BLaER1 treated with 17β-estradiol and CSF1 and Interleukin-3, amounts not matched to agents 10 nM and 100 nM (cell line): ENCODE data around the gene MGST2.

Source experiments
- H3K27ac ChIP-seq, 11 experiments: shearing (Covaris generic); formaldehyde crosslinking; 2 replicates each; pipeline ENCODE4 v1.8.1; 2022
- H3K27me3 ChIP-seq, 11 experiments: shearing (Covaris generic); formaldehyde crosslinking; 2 replicates each; pipeline ENCODE4 v1.8.1; 2022
- H3K36me3 ChIP-seq, 11 experiments: shearing (Covaris generic); formaldehyde crosslinking; 2 replicates each; pipeline ENCODE4 v1.8.1; 2022
- H3K4me1 ChIP-seq, 10 experiments: shearing (Covaris generic); formaldehyde crosslinking; 2 replicates each; pipeline ENCODE4 v1.8.1; 2022
- H3K4me2 ChIP-seq, 11 experiments: shearing (Covaris generic); formaldehyde crosslinking; 2 replicates each; pipeline ENCODE4 v1.8.1; 2022
- H3K4me3 ChIP-seq, 10 experiments: shearing (Covaris generic); formaldehyde crosslinking; 2 replicates each; pipeline ENCODE4 v1.8.1; 2022
- H3K9ac ChIP-seq, 11 experiments: shearing (Covaris generic); formaldehyde crosslinking; 2 replicates each; pipeline ENCODE4 v1.8.1; 2022
- H3K9me3 ChIP-seq, 11 experiments: shearing (Covaris generic); formaldehyde crosslinking; replicated peaks in 1 of 11; 2 replicates each; pipeline ENCODE4 v1.8.1; 2022
- H4K20me1 ChIP-seq, 11 experiments: shearing (Covaris generic); formaldehyde crosslinking; 2 replicates each; pipeline ENCODE4 v1.8.1; 2022
- Cebpa-rat ChIP-seq, 11 experiments: shearing (Covaris generic); IDR thresholded peaks; 2 replicates each; pipeline ENCODE4 v1.8.1; 2022

Gene MGST2

GRCh38 chr4:139672732-139673131 is 7.1 kb downstream of the MGST2 start:
- Histone ChIP-seq H3K27me3 (no peaks in the 10 kb centered on the region), H3K9ac (no peak overlapping the region), H3K4me3 (no peak overlapping the region), H3K9me3 (0 out of 22 replicates have a peak, but pooled peaks cover 0 to 4% (median 0%) of the 10 kb centered on the region in 11 experiments), H4K20me1 (0 out of 22 replicates have a peak, but pooled peaks cover 0 to 4% (median 0%) of the 10 kb centered on the region in 11 experiments), H3K36me3 (no peaks in the 10 kb centered on the region), H3K4me2 (no peak overlapping the region), H3K4me1 (peaks cover 0 to 28% (median 16%) of the 10 kb centered on the region in 10 experiments; a peak in 16 of 20 replicates), H3K27ac (no peak overlapping the region)
- no peak for TF ChIP-seq Cebpa-rat (IDR thresholded peaks at IDR 0.05)

GRCh38 chr4:139674875-139675550 is 9.4 kb downstream of the MGST2 start:
- TF ChIP-seq Cebpa-rat (IDR thresholded peaks at IDR 0.05): no peak
- Histone ChIP-seq H3K27ac (peak overlapping the region in 5 of 11 experiments; percentile 20 to 61 (median 38); a peak in 8 of 22 replicates), H3K36me3 (peaks cover 0 to 13% (median 4%) of the 10 kb centered on the region in 11 experiments; a peak in 5 of 22 replicates), H4K20me1 (0 out of 22 replicates have a peak, but pooled peaks cover 0 to 4% (median 0%) of the 10 kb centered on the region in 11 experiments), H3K9me3 (peaks cover 0 to 6% (median 0%) of the 10 kb centered on the region in 11 experiments; a peak in 2 of 22 replicates), H3K27me3 (no peaks in the 10 kb centered on the region), H3K9ac (no peak overlapping the region), H3K4me1 (peaks cover 0 to 28% (median 16%) of the 10 kb centered on the region in 10 experiments; a peak in 16 of 20 replicates), H3K4me2 (peak overlapping the region in 9 of 11 experiments; percentile 5 to 84 (median 60); a peak in 16 of 22 replicates), H3K4me3 (no peak overlapping the region)

- Histone ChIP-seq H3K4me2 (peak overlapping the region in 9 of 11 experiments; percentile 5 to 84 (median 49); a peak in 16 of 22 replicates), H3K36me3 (peaks cover 0 to 13% (median 4%) of the 10 kb centered on the region in 11 experiments; a peak in 5 of 22 replicates), H3K9ac (no peak overlapping the region), H3K27me3 (no peaks in the 10 kb centered on the region), H3K27ac (peak overlapping the region in 3 of 11 experiments; percentile 21 to 30 (median 24); a peak in 3 of 22 replicates), H3K4me3 (no peak overlapping the region), H3K9me3 (peaks cover 0 to 6% (median 0%) of the 10 kb centered on the region in 11 experiments; a peak in 2 of 22 replicates), H3K4me1 (peaks cover 0 to 34% (median 16%) of the 10 kb centered on the region in 10 experiments; a peak in 16 of 20 replicates), H4K20me1 (0 out of 22 replicates have a peak, but pooled peaks cover 0 to 4% (median 0%) of the 10 kb centered on the region in 11 experiments)
- TF ChIP-seq Cebpa-rat (IDR thresholded peaks at IDR 0.05): peak in 5 of 11 experiments; percentile 21 to 40 (median 29); a peak in 3 of 22 replicates
Observed at GRCh38 chr4:139675651-139676050, 10.0 kb downstream of the MGST2 start.

GRCh38 chr4:139676365-139676764 is 10.7 kb downstream of the MGST2 start:
- H3K36me3 ChIP-seq: peaks cover 0 to 13% (median 4%) of the 10 kb centered on the region in 11 experiments; a peak in 5 of 22 replicates
- 0 out of 22 replicates have a peak, but pooled peaks cover 0 to 4% (median 0%) of the 10 kb centered on the region in 11 experiments for H4K20me1 ChIP-seq
- H3K9ac ChIP-seq: no peak overlapping the region
- no peak overlapping the region for H3K27ac ChIP-seq
- H3K27me3 ChIP-seq: no peaks in the 10 kb centered on the region
- TF ChIP-seq Cebpa-rat (IDR thresholded peaks at IDR 0.05): no peak
- H3K4me1 ChIP-seq: peaks cover 0 to 34% (median 16%) of the 10 kb centered on the region in 10 experiments; a peak in 16 of 20 replicates
- no peak overlapping the region for H3K4me2 ChIP-seq
- no peak overlapping the region for H3K4me3 ChIP-seq
- peaks cover 0 to 6% (median 0%) of the 10 kb centered on the region in 11 experiments; a peak in 2 of 22 replicates for H3K9me3 ChIP-seq

- Histone ChIP-seq H3K27ac (no peak overlapping the region), H3K4me1 (peaks cover 0 to 34% (median 16%) of the 10 kb centered on the region in 10 experiments; a peak in 16 of 20 replicates), H4K20me1 (0 out of 22 replicates have a peak, but pooled peaks cover 0 to 4% (median 0%) of the 10 kb centered on the region in 11 experiments), H3K27me3 (no peaks in the 10 kb centered on the region), H3K36me3 (peaks cover 0 to 13% (median 4%) of the 10 kb centered on the region in 11 experiments; a peak in 5 of 22 replicates), H3K4me3 (no peak overlapping the region), H3K9ac (no peak overlapping the region), H3K4me2 (no peak overlapping the region), H3K9me3 (peaks cover 0 to 6% (median 0%) of the 10 kb centered on the region in 11 experiments; a peak in 2 of 22 replicates)
- TF ChIP-seq Cebpa-rat (IDR thresholded peaks at IDR 0.05): no peak
Observed at GRCh38 chr4:139676913-139677585, 11.4 kb downstream of the MGST2 start.

GRCh38 chr4:139682309-139682708 is 16.7 kb downstream of the MGST2 start:
- H4K20me1 ChIP-seq: no peaks in the 10 kb centered on the region
- H3K9ac ChIP-seq: no peak overlapping the region
- TF ChIP-seq Cebpa-rat (IDR thresholded peaks at IDR 0.05): no peak
- H3K4me2 ChIP-seq: peak overlapping the region in 3 of 11 experiments; percentile 8 to 55 (median 44); a peak in 4 of 22 replicates
- no peaks in the 10 kb centered on the region for H3K27me3 ChIP-seq
- no peak overlapping the region for H3K4me3 ChIP-seq
- H3K36me3 ChIP-seq: peaks cover 0 to 26% (median 17%) of the 10 kb centered on the region in 11 experiments; a peak in 12 of 22 replicates
- H3K9me3 ChIP-seq: peaks cover 19 to 34% (median 26%) of the 10 kb centered on the region in 11 experiments
- H3K27ac ChIP-seq: no peak overlapping the region
- peaks cover 0 to 30% (median 3%) of the 10 kb centered on the region in 10 experiments; a peak in 10 of 20 replicates for H3K4me1 ChIP-seq

- H3K27me3 ChIP-seq: no peaks in the 10 kb centered on the region
- peaks cover 0 to 26% (median 17%) of the 10 kb centered on the region in 11 experiments; a peak in 12 of 22 replicates for H3K36me3 ChIP-seq
- no peak overlapping the region for H3K4me3 ChIP-seq
- H3K9me3 ChIP-seq: peaks cover 19 to 34% (median 26%) of the 10 kb centered on the region in 11 experiments
- no peak for TF ChIP-seq Cebpa-rat (IDR thresholded peaks at IDR 0.05)
- peak overlapping the region in 5 of 11 experiments; percentile 8 to 55 (median 34); a peak in 9 of 22 replicates for H3K4me2 ChIP-seq
- H3K27ac ChIP-seq: no peak overlapping the region
- no peaks in the 10 kb centered on the region for H4K20me1 ChIP-seq
- H3K4me1 ChIP-seq: peaks cover 0 to 30% (median 3%) of the 10 kb centered on the region in 10 experiments; a peak in 10 of 20 replicates
- no peak overlapping the region for H3K9ac ChIP-seq
Observed at GRCh38 chr4:139682741-139683151, 17.1 kb downstream of the MGST2 start.

GRCh38 chr4:139684351-139684750 is 18.7 kb downstream of the MGST2 start:
- no peak overlapping the region for H3K4me3 ChIP-seq
- H3K27ac ChIP-seq: no peak overlapping the region
- peaks cover 18 to 33% (median 25%) of the 10 kb centered on the region in 11 experiments for H3K9me3 ChIP-seq
- H3K4me2 ChIP-seq: no peak overlapping the region
- no peak for TF ChIP-seq Cebpa-rat (IDR thresholded peaks at IDR 0.05)
- H3K27me3 ChIP-seq: no peaks in the 10 kb centered on the region
- H3K9ac ChIP-seq: no peak overlapping the region
- H4K20me1 ChIP-seq: no peaks in the 10 kb centered on the region
- H3K36me3 ChIP-seq: peaks cover 0 to 17% (median 10%) of the 10 kb centered on the region in 11 experiments; a peak in 11 of 22 replicates
- H3K4me1 ChIP-seq: peaks cover 0 to 30% (median 3%) of the 10 kb centered on the region in 10 experiments; a peak in 10 of 20 replicates
